HG03064 (cell line): ENCODE results near the gene FARS2.
A peak's percentile ranks its signal among the peaks of the same experiment; 100 is the strongest.

ENCODE experiments used
- ATAC-seq: cut with Tn5 transposase; IDR thresholded peaks from one replicate; pipeline ENCODE4 v1.9.1; 2021; ENCODE audit warnings: low read depth; ENCODE audit not compliant: unreplicated experiment

FARS2 gene

DNA sequence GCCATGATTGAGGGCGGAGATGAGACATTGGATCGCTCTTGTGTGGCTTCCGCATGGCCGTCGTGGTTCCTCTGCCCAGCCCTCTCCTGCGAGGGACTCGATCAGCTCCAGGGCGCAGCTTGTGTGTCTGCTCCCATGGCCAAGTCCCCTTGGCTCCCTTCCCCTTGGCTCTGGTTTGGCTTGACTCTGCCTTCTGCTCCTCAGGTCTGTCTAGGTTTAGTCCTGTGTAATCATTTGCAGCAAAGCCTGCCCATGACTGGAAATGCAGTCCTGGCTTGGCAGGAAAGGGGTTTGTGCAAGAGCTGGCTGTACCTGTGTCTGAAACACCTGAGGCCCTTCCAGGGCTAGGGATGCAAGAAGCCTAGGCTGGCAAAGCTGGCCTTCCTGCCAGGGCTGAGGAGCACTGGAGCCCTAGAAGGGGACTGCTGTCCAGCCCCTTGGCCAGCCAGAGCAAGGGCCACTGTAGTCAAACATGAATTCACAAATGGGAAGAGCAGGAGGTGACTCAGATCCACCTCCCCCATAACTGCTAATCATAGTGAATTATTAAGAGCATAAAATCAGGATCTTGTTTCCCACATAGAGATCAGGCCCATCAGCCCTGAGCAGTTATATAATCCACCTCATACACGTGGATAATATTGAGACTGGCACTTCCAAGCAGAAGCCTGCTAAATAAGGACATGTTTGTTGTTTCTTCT lies 196.8 kb downstream of the FARS2 start:
- ATAC-seq: no peak

DNA sequence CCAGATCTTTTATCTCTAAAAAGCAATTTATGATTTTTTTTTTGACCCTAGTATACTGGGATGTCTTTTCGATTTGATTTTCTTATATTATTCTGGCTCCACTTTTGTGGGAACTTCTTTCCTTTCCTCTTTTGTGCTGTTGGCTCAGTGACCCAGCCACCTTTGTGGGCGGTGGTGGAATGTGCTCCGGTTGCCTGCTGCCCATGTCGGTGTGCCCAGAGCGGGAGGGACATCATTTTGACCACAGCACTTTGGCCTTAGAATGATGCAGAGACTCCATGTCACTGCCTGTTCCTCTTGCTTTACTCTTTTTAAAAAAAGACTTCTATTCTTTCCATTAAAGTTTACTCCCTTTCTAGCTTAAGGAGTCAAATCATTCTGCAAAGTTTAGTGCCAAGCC lies 198.0 kb downstream of the FARS2 start:
- no peak for ATAC-seq

DNA sequence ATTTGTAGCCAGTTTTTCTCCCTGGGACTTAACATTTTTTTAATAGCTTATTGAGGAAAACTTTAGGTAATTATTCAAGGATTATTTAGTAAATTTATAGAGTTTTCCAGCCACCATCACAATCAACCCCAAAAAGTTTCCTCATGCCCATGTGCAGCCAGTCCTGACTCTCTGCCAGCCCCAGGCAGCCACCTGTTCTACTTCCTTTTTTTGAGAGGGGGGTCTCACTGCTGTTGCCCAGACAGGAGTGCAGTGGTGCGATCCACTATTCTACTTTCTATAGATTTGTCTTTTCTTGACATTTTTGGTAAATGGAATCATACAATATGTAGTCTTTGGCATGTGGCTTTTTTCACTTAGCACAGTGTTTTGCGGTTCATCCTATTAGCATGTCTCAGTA lies 200.1 kb downstream of the FARS2 start:
- no peak for ATAC-seq

DNA sequence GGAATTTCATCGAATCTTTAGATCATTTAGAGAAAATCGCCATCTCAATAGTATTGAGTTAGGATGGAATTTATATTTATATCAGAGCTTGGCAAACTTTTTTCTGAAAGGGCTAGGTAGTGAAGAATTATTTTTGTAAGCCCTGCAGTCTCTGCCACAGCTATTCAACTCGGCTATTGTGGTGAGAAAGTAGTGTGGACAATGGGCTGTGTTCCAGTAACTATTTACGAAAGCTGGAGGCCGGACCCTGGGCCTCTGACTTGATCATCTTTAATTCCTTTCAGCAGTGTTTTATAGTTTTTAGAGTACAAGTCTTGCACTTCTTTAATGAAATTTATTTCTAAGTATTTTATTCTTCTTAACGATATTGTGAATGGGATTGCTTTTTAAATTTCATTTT lies 201.5 kb downstream of the FARS2 start:
- no peak for ATAC-seq

DNA sequence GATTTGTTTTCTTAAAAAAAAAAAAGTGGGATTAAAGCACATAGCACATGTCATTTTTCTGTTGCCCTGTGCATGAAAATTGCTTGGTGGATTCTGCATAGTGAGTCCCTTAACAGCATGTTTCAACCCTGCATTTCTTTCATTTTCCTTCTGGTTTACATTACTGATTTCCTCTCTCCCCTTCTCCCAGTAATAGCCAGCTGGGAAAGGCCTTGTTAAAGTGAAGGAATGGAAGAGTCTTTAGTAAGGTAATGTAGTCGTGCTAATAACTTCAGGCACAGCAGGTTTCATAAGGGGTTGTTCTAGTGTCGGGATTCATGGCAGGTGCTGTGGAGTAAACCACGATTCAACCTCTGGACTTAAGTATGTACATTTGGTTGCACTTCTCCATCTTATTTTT lies 202.4 kb downstream of the FARS2 start:
- ATAC-seq: no peak

DNA sequence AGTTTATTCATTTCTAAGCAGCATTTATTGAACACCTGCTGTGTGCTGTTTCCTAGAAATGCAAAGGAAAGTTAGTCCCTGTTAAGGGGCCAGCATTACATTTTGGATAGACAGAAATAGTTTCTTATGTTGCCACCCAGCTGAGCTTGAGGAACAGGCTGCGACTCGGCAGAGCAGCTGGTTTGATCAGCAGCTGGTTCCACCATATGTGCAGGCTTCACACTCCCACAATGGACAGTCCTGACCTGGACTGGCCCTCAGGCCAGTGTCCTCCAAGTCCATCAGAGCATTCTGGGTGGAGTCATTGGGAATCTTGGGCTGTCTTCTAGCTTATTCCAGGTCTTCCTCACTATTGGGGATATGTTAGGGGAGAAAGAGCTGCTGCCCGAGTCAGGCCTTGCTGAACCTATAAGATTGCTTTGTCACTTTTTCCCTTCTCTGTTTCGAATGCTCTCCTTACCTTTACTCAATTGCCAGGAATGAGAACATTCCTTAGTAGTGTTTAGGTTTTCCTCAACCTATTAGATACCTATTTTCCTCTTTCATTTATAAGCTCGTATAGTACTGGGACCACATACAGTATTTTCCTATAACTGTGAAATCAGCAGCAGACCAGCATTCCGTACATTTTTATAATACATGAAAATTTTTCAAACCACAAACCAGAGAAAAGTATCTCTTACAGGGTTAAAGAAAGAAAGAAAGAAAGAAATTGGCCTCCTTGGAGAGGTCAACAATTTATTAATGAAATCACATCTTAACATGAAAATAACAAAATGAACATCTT lies 203.0 kb downstream of the FARS2 start:
- ATAC-seq: no peak

DNA sequence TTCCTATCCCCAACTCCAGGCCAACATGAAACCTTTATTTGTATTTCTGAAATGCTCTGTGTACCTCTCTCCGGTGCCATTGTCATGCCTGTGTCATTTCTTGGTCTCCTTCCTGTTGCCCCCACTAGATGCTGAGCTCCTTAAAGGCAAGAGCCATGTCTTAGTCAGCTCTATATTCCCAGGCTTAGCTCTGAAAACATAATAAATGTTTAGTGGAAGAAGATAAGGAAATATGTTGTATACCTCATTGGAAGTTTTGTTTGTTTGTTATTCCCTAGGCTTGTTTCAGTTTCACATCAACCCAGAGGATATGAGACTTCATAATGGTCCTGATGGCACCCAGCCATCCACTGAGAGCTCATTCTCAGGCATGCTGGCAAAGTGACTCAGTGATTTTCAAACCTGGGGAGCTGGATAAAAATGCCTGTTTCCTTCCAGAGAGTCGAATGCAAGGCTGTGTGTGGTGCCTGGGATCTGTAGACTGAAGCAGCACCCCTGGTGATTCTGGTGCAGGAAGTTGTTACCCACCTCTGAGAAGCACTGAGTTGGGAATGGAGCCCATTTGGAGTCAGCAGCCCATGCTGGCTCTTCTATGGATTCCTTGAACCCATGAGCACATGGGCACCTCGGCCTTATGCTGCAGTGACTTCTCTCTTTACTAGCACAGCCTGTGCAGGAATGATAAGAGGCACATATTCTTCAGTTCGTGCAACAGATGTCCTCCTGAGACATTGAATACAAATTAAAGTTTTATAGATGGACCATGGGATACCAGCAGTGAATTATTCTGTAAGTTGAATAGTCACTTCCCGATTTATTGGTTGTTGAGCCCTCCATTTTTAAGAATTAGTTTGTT lies 205.2 kb downstream of the FARS2 start:
- no peak for ATAC-seq

DNA sequence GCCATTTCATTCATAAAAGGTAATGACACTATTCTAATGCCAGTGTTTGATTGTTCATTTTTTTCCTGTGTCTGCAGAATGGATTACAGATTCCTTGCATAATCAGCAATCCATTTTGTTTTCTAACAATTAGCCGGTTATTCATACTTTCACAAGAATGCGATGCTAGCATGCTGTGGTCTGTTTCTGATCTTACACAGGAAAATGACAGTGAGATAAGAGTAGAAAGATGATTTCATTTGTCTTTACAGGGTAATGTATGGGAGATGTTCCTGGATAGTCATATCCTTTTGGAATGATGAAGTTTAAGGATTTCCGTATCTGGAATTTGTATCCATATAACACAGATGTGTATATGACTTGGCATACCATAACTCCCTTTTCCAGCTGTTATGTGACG lies 207.3 kb downstream of the FARS2 start:
- ATAC-seq: no peak

DNA sequence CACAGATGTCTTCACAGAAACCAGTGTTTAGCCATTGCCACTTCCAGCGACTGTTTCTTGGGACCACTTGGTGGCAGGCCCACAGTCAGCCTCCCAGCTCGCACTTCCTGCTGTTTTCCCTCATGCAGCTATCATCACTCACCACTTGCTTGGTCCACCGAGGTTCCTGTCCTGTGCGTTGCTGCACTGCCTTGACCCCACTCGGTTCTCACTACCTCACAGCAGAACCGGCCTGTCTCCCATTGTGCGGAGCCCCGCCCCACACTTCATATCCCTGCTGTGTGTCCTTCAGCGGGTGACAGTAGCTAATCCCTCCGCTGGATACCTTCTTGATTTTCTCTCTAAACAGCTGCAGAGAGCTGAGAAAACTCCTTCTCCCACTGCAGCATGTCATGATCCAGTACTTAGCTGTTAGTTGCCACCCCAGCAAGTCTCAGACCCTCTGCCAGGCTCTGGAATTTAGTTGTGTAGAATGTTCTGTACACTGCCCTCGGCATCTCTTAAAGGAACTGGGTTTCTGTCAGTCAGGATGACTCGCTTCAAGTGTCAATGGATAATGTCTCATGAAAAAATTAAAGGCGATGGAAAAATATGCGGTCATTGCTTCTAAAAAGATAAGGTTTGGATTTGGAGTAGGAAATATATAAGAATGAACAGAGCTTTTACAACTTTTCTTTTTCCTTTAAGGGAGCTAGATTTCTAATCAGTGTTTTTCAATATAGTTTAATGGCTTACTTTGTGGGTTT lies 208.0 kb downstream of the FARS2 start:
- ATAC-seq: no peak

DNA sequence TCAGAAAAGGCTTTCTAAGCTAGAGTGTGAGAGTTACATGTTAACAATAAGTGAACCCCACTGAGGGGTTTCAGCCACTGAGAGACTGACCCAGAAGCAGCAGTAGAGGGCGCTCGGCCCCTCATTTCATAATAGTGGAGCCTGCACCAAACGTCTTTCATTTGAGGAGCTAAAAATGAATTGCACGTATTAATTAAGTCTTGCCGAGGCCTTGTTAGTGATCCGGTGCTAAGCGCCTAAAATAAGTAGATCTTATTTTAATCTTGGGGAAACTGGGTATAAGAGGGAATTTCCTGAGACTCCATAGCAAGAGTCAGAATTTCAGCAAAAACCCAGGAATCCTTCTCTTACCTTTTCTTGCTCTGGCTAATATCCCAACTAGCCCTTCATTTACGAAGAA lies 209.7 kb downstream of the FARS2 start:
- ATAC-seq: no peak

DNA sequence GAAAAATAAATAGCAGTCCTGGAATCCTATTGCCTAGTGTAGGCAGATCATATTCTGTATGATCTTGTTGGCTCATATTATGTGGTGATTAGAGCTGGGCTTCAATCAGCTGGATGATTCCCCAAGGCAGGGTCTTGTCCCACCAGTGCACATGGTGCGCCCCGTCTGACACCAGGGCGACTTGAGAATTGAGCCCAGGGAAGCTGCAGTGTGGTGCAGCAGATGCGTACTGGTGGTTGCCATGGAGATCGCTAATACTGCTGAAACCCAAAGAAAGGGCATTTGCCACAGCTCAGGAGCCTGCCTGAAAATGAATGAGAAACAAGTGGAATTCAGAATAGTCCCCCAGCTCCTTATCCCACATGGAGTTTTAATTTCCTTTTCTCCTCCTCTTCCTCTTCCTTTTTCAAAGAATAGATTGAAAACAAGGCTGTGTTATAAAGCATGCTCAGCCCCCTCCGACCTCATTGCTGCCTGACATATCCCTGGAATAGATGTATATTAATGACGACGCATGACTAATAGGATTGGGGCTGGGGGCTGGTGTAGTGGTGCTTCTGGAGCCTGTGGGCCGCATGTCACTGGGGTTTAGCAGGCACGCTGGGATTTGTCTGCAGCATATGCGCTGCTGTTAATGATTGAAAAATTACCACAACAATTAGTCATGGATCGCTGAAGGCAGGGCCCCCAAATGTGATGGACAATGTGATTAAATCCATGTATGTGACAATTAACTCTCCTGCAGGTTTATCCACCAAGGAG lies 210.5 kb downstream of the FARS2 start:
- no peak for ATAC-seq

DNA sequence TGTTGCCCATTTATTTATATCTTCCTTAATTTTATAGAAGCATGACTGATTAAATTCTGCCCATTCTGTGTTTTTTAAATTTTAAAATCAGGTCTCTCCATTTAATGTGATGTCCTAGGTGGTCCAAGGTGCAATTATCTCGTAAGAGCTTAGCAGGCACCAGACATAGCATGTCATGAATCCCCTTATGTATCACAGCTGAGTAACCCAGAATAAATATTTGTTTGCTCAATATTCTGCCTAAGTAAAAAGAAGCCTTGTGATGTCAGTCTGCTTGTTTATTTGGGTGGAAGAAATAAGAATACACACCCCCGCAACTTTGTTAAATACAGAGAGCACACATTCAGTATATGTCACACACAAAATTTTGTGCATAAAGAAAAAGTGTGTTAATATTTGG lies 211.3 kb downstream of the FARS2 start:
- ATAC-seq: no peak

DNA sequence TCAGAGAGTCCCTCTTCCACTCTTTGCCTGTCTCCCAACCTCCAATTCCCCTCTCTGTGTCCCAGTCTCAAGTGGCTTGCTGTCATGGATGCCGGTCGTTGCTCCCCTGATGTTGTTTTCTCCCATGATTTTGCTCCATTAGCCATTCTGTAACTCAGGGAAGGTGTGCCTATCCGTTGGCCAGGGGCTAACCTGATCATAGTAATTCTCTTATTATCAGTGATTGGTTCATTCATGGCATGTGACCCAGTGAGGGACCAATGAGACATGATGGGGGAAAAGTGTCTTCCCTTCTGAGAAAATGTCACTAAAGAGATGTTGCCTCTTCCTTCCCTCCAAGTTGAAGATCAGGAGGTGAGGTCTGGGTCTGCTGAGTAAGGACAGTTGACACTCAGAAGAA lies 214.5 kb downstream of the FARS2 start:
- no peak for ATAC-seq

DNA sequence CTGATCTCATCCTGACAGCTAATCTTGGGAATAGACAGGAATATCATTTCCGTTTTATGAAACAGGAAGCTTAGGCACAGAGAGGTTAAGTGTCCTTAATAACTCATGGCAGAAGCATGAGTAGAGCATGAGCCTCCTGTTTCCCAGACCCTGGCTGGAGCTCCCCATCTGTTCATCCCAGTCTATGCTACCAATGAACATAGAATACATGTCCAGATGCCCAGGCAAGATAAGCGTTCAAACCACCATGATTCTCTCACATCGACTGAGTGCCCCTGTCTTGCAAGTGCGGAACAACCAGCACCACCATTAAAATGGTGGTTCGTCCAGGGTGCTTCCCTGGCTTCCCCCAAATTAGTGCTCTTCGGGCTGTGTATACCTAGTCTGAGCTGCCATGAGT lies 217.1 kb downstream of the FARS2 start:
- ATAC-seq: no peak

DNA sequence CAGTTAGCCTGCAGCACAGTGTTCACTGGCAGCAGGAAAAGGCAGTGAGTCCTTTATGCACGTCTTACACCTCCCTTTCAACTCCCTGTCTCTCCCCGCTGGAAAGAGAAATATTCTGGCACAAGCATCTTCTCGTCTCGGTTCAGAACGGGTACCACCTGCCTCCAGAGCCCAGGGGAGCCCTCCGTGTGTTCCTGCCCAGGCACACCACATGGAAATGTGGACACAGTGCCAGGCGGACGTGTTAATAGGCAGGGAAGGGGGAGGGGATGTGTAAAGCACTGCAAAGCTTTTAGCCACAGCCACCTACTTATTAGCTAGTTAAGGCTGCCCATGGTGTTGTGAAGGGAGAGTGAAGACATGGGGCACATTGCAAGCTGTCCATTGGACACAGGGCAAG lies 219.7 kb downstream of the FARS2 start:
- ATAC-seq: no peak

DNA sequence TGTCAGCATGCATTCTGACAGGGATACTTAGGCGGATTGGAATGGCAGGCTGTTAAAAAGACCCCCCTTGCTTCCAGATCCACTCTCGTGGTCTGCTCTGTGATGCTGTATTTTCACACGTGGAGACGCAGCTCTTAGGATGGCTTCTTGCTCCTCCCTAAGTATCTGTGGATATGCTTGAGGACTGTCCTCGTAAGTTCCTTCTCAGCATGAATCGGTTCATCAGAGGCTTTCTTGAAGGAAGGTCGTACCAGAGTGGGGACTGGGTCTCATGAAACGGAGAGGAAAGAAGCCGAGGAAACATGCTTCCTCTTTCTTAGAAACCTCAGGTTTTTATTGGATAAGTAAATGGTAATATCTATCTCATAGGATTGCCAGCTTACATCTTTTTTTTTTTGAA lies 220.4 kb downstream of the FARS2 start:
- ATAC-seq: no peak

DNA sequence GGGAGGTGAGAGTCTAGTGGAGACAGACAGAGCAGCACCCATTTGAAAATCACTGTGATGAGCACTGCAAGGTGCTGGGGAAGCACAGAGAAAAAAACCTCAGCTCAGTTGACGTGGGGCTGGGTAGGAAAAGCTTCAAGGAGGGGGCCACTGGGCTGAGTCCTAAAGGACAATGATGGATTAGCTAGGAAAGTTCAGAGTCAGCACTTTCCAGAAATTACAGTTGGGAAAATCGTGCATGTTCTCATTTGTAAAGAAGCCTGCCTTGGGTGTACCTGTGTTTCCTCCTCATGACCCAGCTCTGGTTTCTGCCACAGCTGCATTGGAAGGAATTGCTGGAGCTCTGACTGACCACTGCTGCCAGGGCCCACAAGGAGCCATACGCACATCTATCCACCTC lies 221.3 kb downstream of the FARS2 start:
- no peak for ATAC-seq

DNA sequence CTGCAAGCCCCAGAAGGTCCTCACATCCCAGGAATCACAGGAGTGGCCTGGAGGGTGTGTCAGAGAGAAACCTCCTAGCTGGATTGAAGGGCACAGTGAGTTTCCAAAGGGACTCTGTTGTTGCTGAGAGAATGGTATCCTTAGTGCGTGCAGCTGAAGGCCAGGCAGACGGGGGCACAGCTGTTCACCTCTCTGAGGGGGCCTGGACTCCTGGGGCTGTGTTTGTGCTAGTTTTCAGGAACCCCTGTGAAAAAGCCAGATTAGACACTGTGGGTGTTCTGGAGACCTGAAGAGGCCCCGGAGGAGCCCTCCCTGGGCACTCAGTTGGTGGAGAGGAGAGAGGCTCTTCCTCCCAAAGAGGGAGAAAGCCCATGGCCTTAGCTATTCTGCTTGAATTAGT lies 223.4 kb downstream of the FARS2 start:
- no peak for ATAC-seq

DNA sequence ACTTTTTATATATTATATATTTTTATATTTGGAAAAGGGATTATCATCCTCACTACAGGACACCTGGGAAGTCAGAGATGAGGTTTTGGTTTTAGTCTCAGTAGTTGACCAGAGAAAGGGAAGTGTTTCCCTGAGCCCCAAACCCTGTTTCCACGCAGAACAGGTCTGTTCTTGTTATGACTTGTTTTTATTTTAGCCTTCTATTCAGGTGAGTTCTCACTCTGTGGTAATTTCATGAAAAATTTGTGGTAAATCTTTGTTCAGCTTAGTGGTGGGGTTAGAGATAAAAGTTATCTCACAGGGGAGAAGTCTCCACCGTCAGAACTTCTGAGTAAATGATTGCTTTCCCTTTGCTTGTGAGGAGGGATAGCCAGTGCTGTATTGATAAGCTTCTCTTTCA lies 224.9 kb downstream of the FARS2 start:
- ATAC-seq: peak; percentile 95

DNA sequence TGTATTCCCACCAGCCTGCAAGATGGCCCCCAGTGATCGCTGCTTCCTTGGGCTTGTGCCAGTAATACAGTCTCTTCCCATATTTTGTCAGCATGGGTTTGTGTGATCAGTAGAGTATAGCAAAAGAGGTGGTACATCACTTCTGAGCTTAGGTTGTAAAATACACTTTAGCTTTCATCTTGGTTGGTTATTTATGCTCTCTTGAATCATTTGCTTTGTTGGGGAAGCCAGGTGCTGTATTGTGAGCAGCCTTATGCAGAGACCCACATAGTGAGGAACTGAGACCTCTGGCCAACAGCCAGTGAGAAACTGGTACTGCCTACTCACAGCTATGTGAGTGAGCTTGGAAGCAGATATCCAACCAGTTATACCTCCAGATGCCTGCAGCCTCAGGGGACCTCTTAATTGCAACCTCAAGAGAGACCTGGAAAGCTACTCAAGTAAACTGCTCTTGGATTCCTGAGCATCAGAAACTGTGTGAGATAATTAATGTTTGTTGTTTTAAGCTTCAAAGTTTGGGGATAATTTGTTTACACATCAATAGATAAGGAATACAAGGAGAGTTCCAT lies 229.3 kb downstream of the FARS2 start:
- ATAC-seq: no peak
